ENCODE data around the gene MYO5B. TPM values are rescaled to one million over a fixed set of nuclear protein-coding genes. Genes with fewer than 3 reads are reported as not detected.
A peak's percentile ranks its signal among the peaks of the same experiment; 100 is the strongest.

Gene MYO5B
- total RNA-seq, 2 experiments from 2014 or later: 0.18 to 0.23 TPM

DNA sequence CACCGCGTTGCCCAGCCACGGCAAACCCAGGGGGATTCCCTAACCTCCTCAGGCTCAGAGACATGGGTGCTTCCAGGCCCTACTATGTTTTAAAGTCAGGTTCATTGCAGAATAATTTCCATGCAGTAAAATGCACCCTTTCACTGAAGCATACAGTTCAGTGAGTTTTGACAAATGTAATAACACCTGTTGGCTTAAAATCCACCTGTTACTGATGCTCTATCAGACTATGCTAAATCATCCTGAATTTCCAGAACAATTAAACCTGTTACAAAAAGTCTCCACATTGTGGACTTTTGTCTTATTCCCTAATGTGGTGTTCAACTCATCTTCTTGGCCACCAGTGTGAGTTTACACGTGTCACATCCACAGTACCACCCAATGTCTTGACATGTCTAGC lies 234.6 kb downstream of the MYO5B start:
- ATAC-seq (no peak), DNase-seq (no peak)
- Mint-ChIP-seq H3K27ac (no peak overlapping the region), H3K4me3 (no peak overlapping the region), H3K36me3 (ENCODE audit: low read depth) (no peaks in the 10 kb centered on the region), H3K27me3 (peaks cover 13% of the 10 kb centered on the region), H3K9me3 (ENCODE audit: low read depth) (no peaks in the 10 kb centered on the region), H3K4me1 (peaks cover 31% of the 10 kb centered on the region)
- CTCF ChIA-PET: no interaction called here
- POLR2A ChIA-PET: no interaction called here
- intact Hi-C loops (cut with DNase I, micrococcal nuclease): no loop called here

GRCh38 chr18:49959176-49959575 lies 235.8 kb downstream of the MYO5B start:
- H3K27me3 Mint-ChIP-seq: peaks cover 10% of the 10 kb centered on the region
- H3K4me3 Mint-ChIP-seq: no peak overlapping the region
- ChIA-PET CTCF (no interaction called here), POLR2A (no interaction called here)
- peak; percentile 27 for DNase-seq
- intact Hi-C loops (cut with DNase I, micrococcal nuclease): no loop called here
- H3K27ac Mint-ChIP-seq: peak overlapping the region; percentile 29
- H3K9me3 Mint-ChIP-seq (ENCODE audit: low read depth): no peaks in the 10 kb centered on the region
- no peaks in the 10 kb centered on the region for H3K36me3 Mint-ChIP-seq (ENCODE audit: low read depth)
- H3K4me1 Mint-ChIP-seq: peaks cover 31% of the 10 kb centered on the region
- peak; percentile 82 for ATAC-seq

GRCh38 chr18:49955263-49955662 lies 239.7 kb downstream of the MYO5B start:
- Mint-ChIP-seq H3K9me3 (ENCODE audit: low read depth) (no peaks in the 10 kb centered on the region), H3K4me3 (no peak overlapping the region), H3K36me3 (ENCODE audit: low read depth) (no peaks in the 10 kb centered on the region), H3K27ac (no peak overlapping the region), H3K4me1 (peaks cover 39% of the 10 kb centered on the region), H3K27me3 (peaks cover 10% of the 10 kb centered on the region)
- ChIA-PET POLR2A (no interaction called here), CTCF (no interaction called here)
- intact Hi-C loops (cut with DNase I, micrococcal nuclease): no loop called here
- ATAC-seq: no peak
- DNase-seq: no peak

- Mint-ChIP-seq H3K27ac (no peak overlapping the region), H3K36me3 (ENCODE audit: low read depth) (no peaks in the 10 kb centered on the region), H3K27me3 (peaks cover 5% of the 10 kb centered on the region), H3K9me3 (ENCODE audit: low read depth) (no peaks in the 10 kb centered on the region), H3K4me1 (peaks cover 33% of the 10 kb centered on the region), H3K4me3 (no peak overlapping the region)
- ATAC-seq: no peak
- POLR2A ChIA-PET: no interaction called here
- CTCF ChIA-PET: interaction anchor here (0.7 kb wide), 1 partner anchor 1244 kb away, joined by 3 read pairs; the partner anchor contains the start of gene MEX3C
- no peak for DNase-seq
- intact Hi-C loops (cut with DNase I, micrococcal nuclease): no loop called here
Measured at GRCh38 chr18:49953391-49953790, 241.6 kb downstream of the MYO5B start.

- Mint-ChIP-seq H3K9me3 (ENCODE audit: low read depth) (no peaks in the 10 kb centered on the region), H3K36me3 (ENCODE audit: low read depth) (no peaks in the 10 kb centered on the region), H3K27me3 (no peaks in the 10 kb centered on the region), H3K4me3 (no peak overlapping the region), H3K4me1 (peaks cover 37% of the 10 kb centered on the region), H3K27ac (no peak overlapping the region)
- intact Hi-C loops (cut with DNase I, micrococcal nuclease): loop anchor here in 1 of 2 experiments (10.0 kb wide), 1 partner anchor 245 kb away; the partner anchor contains the start of gene MYO5B
- ChIA-PET POLR2A (no interaction called here), CTCF (no interaction called here)
- DNase-seq: peak; percentile 16
- peak; percentile 65 for ATAC-seq
Measured at GRCh38 chr18:49949951-49950395, 245.0 kb downstream of the MYO5B start.

GRCh38 chr18:49948975-49949374 lies 246.0 kb downstream of the MYO5B start:
- DNase-seq (no peak), ATAC-seq (no peak)
- H3K27ac Mint-ChIP-seq: no peak overlapping the region
- H3K36me3 Mint-ChIP-seq (ENCODE audit: low read depth): no peaks in the 10 kb centered on the region
- POLR2A ChIA-PET: no interaction called here
- H3K27me3 Mint-ChIP-seq: peaks cover 2% of the 10 kb centered on the region
- H3K4me3 Mint-ChIP-seq: no peak overlapping the region
- H3K4me1 Mint-ChIP-seq: peaks cover 41% of the 10 kb centered on the region
- CTCF ChIA-PET: interaction anchor here (1.4 kb wide), 1 partner anchor 15 kb away, joined by 3 read pairs; no protein-coding TSS in a partner anchor
- H3K9me3 Mint-ChIP-seq (ENCODE audit: low read depth): no peaks in the 10 kb centered on the region
- intact Hi-C loops (cut with DNase I, micrococcal nuclease): loop anchor here in 1 of 2 experiments (10.0 kb wide), 1 partner anchor 246 kb away; the partner anchor contains the start of gene MYO5B

GRCh38 chr18:49944663-49945062 lies 250.3 kb downstream of the MYO5B start:
- H3K4me3 Mint-ChIP-seq: no peak overlapping the region
- H3K27me3 Mint-ChIP-seq: peaks cover 2% of the 10 kb centered on the region
- intact Hi-C loops (cut with DNase I, micrococcal nuclease): loop anchor here in 1 of 2 experiments (10.0 kb wide), 1 partner anchor 250 kb away; the partner anchor contains the start of gene MYO5B
- POLR2A ChIA-PET: no interaction called here
- H3K4me1 Mint-ChIP-seq: peaks cover 10% of the 10 kb centered on the region
- ATAC-seq: peak; percentile 53
- CTCF ChIA-PET: interaction anchor here (1.2 kb wide), 1 partner anchor 485 kb away, joined by 3 read pairs; no protein-coding TSS in a partner anchor
- DNase-seq: peak; percentile 35
- H3K36me3 Mint-ChIP-seq (ENCODE audit: low read depth): no peaks in the 10 kb centered on the region
- H3K27ac Mint-ChIP-seq: no peak overlapping the region
- peaks cover 1% of the 10 kb centered on the region for H3K9me3 Mint-ChIP-seq (ENCODE audit: low read depth)

DNA sequence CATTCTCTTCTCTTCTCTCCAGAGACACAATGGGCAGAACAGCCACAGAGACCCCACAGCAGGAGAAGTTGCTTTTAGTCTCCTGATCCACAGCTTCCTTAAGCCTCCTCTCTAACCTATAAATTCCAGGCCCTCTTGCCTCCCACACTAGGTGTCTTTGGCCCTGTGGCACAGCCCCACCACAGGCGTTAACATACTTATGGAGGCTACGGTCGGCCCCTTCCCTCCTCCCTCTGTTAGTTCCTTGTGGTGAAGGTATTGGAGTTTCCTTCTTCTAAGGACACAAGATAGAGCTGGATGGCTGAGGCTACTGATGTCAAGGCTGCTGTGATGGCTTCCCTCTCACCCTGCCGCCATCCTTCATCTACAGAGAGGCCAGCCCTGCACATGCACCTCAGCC lies 258.1 kb downstream of the MYO5B start:
- POLR2A ChIA-PET: interaction anchor here (0.7 kb wide), 1 partner anchor 83 kb away, joined by 3 read pairs; no protein-coding TSS in a partner anchor
- H3K9me3 Mint-ChIP-seq (ENCODE audit: low read depth): no peaks in the 10 kb centered on the region
- no peaks in the 10 kb centered on the region for H3K36me3 Mint-ChIP-seq (ENCODE audit: low read depth)

GRCh38 chr18:49935215-49935614 lies 259.7 kb downstream of the MYO5B start:
- H3K27me3 Mint-ChIP-seq: no peaks in the 10 kb centered on the region
- CTCF ChIA-PET: no interaction called here
- peak; percentile 62 for ATAC-seq
- no peak overlapping the region for H3K27ac Mint-ChIP-seq
- H3K36me3 Mint-ChIP-seq (ENCODE audit: low read depth): no peaks in the 10 kb centered on the region
- H3K4me3 Mint-ChIP-seq: no peak overlapping the region
- POLR2A ChIA-PET: no interaction called here
- peaks cover 19% of the 10 kb centered on the region for H3K4me1 Mint-ChIP-seq
- H3K9me3 Mint-ChIP-seq (ENCODE audit: low read depth): no peaks in the 10 kb centered on the region
- DNase-seq: peak; percentile 19
- intact Hi-C loops (cut with DNase I, micrococcal nuclease): no loop called here

More for the DNA sequence above, 258.1 kb downstream of the MYO5B start:
- ATAC-seq (no peak), DNase-seq (no peak)
- Mint-ChIP-seq H3K4me3 (no peak overlapping the region), H3K27me3 (no peaks in the 10 kb centered on the region), H3K4me1 (peaks cover 19% of the 10 kb centered on the region), H3K27ac (no peak overlapping the region)
- CTCF ChIA-PET: no interaction called here
- intact Hi-C loops (cut with DNase I, micrococcal nuclease): no loop called here

GRCh38 chr18:49934457-49934856 lies 260.5 kb downstream of the MYO5B start:
- ATAC-seq: no peak
- Mint-ChIP-seq H3K4me3 (no peak overlapping the region), H3K27me3 (no peaks in the 10 kb centered on the region), H3K27ac (no peak overlapping the region), H3K4me1 (peaks cover 19% of the 10 kb centered on the region), H3K9me3 (ENCODE audit: low read depth) (no peaks in the 10 kb centered on the region), H3K36me3 (ENCODE audit: low read depth) (no peaks in the 10 kb centered on the region)
- ChIA-PET POLR2A (no interaction called here), CTCF (interaction anchor here (0.6 to 0.9 kb wide), 2 partner anchors 14 to 186 kb away, joined by 3 read pairs; no protein-coding TSS in a partner anchor)
- intact Hi-C loops (cut with DNase I, micrococcal nuclease): no loop called here
- no peak for DNase-seq

DNA sequence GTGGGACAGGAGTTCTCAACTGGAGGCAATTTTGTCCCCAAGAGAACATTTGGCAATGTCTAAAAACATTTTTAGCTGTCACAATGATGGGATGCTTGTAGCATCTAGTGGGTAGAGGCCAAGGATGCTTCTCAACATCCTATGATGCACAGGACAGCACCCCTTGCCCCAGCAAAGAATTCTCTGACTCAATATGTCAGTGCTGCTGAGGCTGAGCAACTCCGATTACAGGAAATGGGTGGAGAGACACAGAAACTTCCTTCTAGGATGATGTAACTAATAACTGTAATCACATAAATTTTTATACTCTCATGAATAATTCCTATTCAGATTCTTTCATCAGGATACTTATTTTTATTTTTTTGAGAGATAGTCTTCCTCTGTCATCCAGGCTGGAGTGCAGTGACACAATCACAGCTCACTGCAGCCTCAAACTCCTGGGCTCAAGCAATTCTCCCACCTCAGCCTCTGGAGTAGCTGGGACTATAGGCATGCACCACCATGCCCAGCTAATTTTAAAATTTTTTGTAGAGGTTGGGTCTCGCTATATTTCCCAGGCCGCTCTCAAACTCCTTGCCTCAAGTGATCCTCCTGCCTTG lies 261.3 kb downstream of the MYO5B start:
- DNase-seq: peak; percentile 34
- intact Hi-C loops (cut with DNase I, micrococcal nuclease): no loop called here
- H3K27me3 Mint-ChIP-seq: no peaks in the 10 kb centered on the region
- H3K4me1 Mint-ChIP-seq: peaks cover 19% of the 10 kb centered on the region
- H3K4me3 Mint-ChIP-seq: no peak overlapping the region
- no peak overlapping the region for H3K27ac Mint-ChIP-seq
- POLR2A ChIA-PET: no interaction called here
- CTCF ChIA-PET: interaction anchor here (0.6 to 1.6 kb wide), 4 partner anchors 11 to 187 kb away, joined by 3 read pairs; no protein-coding TSS in a partner anchor
- peak; percentile 88 for ATAC-seq
- H3K9me3 Mint-ChIP-seq (ENCODE audit: low read depth): no peaks in the 10 kb centered on the region
- no peaks in the 10 kb centered on the region for H3K36me3 Mint-ChIP-seq (ENCODE audit: low read depth)

GRCh38 chr18:49931760-49932159 lies 263.2 kb downstream of the MYO5B start:
- no peaks in the 10 kb centered on the region for H3K36me3 Mint-ChIP-seq (ENCODE audit: low read depth)
- no peak overlapping the region for H3K27ac Mint-ChIP-seq
- ChIA-PET POLR2A (no interaction called here), CTCF (interaction anchor here (1.4 to 1.6 kb wide), 2 partner anchors 9 to 59 kb away, joined by 3 read pairs; no protein-coding TSS in a partner anchor)
- intact Hi-C loops (cut with DNase I, micrococcal nuclease): no loop called here
- DNase-seq (no peak), ATAC-seq (no peak)
- H3K4me3 Mint-ChIP-seq: no peak overlapping the region
- H3K9me3 Mint-ChIP-seq (ENCODE audit: low read depth): no peaks in the 10 kb centered on the region
- H3K27me3 Mint-ChIP-seq: peaks cover 2% of the 10 kb centered on the region
- peaks cover 19% of the 10 kb centered on the region for H3K4me1 Mint-ChIP-seq

Measured in activated CD4-positive, alpha-beta T cell treated with anti-CD3 and anti-CD28 coated beads for 36 hours (primary cell).